B cell (primary cell): ENCODE measurements around the gene CLEC2L. TPM values are rescaled to one million over a fixed set of nuclear protein-coding genes. Genes with fewer than 3 reads are reported as not detected.

Experiments
- ATAC-seq: fragments of 200-7000 bp; cut with Tn5 transposase; one replicate; pipeline ENCODE4 v1.10.0; 2021; ENCODE audit warnings: low read depth, mild to moderate bottlenecking, moderate number of reproducible peaks, moderate library complexity
- CTCF ChIA-PET: fragments of 350-600 bp; sonication (Branson Sonifier 250); formaldehyde crosslinking; loops from one replicate; lab custom pipeline; 2021; ENCODE audit warnings: antibody characterized with exemption, inconsistent platforms; lab: Charles Lee
- POLR2A ChIA-PET: fragments of 350-600 bp; sonication (Branson Sonifier 250); formaldehyde crosslinking; loops from one replicate; lab custom pipeline; 2021; ENCODE audit warnings: antibody characterized with exemption; lab: Charles Lee
- DNase-seq: peaks from one replicate; pipeline ENCODE4 v3.0.0; 2013
- H2AFZ ChIP-seq: 2 replicates; pipeline ENCODE4 v1.6.1; 2012; ENCODE audit warnings: mild to moderate bottlenecking, low read depth, low read length; ENCODE audit not compliant: insufficient read depth, poor library complexity, severe bottlenecking
- H3K27ac ChIP-seq, 2 donors: 1 replicate in 1 of 2; 2 replicates in 1 of 2; pipeline ENCODE4 v1.5.1; 2012 to 2013; ENCODE audit warnings: low read length in 2 of 2, mild to moderate bottlenecking in 2 of 2, moderate library complexity in 1 of 2
- H3K27me3 ChIP-seq, 4 experiments: fragments of 200-600 bp in 1 of 4; sonication (generic) in 1 of 4; replicated peaks in 1 of 4; 1 replicate in 2 of 4; 2 replicates in 2 of 4; pipeline versions ENCODE4 v1.6.1 to v1.7.0; 2013 to 2016; ENCODE audit warnings: low read length in 3 of 4, mild to moderate bottlenecking in 2 of 4, mixed read lengths in 1 of 4, moderate library complexity in 1 of 4; ENCODE audit not compliant: insufficient read depth in 4 of 4, control insufficient read depth in 3 of 4; ENCODE audit errors: control extremely low read depth in 1 of 4
- H3K36me3 ChIP-seq, 2 experiments: replicated peaks in 1 of 2; 1 replicate in 1 of 2; 2 replicates in 1 of 2; pipeline versions ENCODE4 v1.6.1 to v1.7.1; 2013; ENCODE audit warnings: low read length in 1 of 2; ENCODE audit not compliant: insufficient read depth in 2 of 2, control insufficient read depth in 1 of 2; ENCODE audit errors: control extremely low read depth in 1 of 2, extremely low read depth in 1 of 2
- H3K4me1 ChIP-seq, 2 donors: fragments of 200-600 bp in 1 of 2; sonication (generic) in 1 of 2; 1 replicate in 1 of 2; 2 replicates in 1 of 2; pipeline versions ENCODE4 v1.5.1 to v1.6.1; 2013 to 2017; ENCODE audit warnings: low read length in 2 of 2; ENCODE audit not compliant: control insufficient read depth in 2 of 2, insufficient read depth in 2 of 2
- H3K4me2 ChIP-seq: replicated peaks from 2 replicates; pipeline ENCODE3; 2012; ENCODE audit warnings: mild to moderate bottlenecking, low read depth, low read length; ENCODE audit not compliant: poor library complexity, severe bottlenecking
- H3K4me3 ChIP-seq, 5 experiments: fragments of 200-600 bp in 1 of 5; sonication (generic) in 1 of 5; 1 replicate in 3 of 5; 2 replicates in 2 of 5; pipeline versions ENCODE4 v1.5.1 to v1.7.0; 2011 to 2016; ENCODE audit warnings: low read length in 4 of 5, mild to moderate bottlenecking in 4 of 5, low read depth in 2 of 5, control low read depth in 1 of 5, moderate library complexity in 1 of 5; ENCODE audit not compliant: insufficient read depth in 1 of 5; ENCODE audit errors: control extremely low read depth in 1 of 5, extremely low read depth in 1 of 5
- H3K79me2 ChIP-seq: fragments of 200-600 bp; sonication (generic); one replicate; pipeline ENCODE4 v1.6.0; 2016; ENCODE audit warnings: low read length; ENCODE audit not compliant: control insufficient read depth, insufficient read depth
- H3K9ac ChIP-seq: fragments of 200-600 bp; sonication (generic); 2 replicates; pipeline ENCODE4 v1.6.1; 2017; ENCODE audit warnings: mild to moderate bottlenecking, low read length, moderate library complexity
- H3K9me3 ChIP-seq, 3 donors: one replicate each; pipeline versions ENCODE4 v1.6.1 to v1.7.1; 2013; ENCODE audit warnings: low read length in 2 of 3; ENCODE audit not compliant: control insufficient read depth in 2 of 3, insufficient read depth in 1 of 3; ENCODE audit errors: control extremely low read depth in 1 of 3
- H4K20me1 ChIP-seq: 2 replicates; pipeline ENCODE4 v1.6.0; 2012; ENCODE audit warnings: mild to moderate bottlenecking, low read length; ENCODE audit not compliant: insufficient read depth, control insufficient read depth, poor library complexity, severe bottlenecking
- H3K27ac Mint-ChIP-seq: one replicate; pipeline ENCODE4 v1.8.0; 2021; ENCODE audit warnings: mixed read lengths
- H3K27me3 Mint-ChIP-seq: one replicate; pipeline ENCODE4 v1.8.0; 2021; ENCODE audit warnings: mixed read lengths
- H3K4me1 Mint-ChIP-seq: one replicate; pipeline ENCODE4 v1.8.0; 2021; ENCODE audit warnings: mixed read lengths
- H3K4me3 Mint-ChIP-seq: one replicate; pipeline ENCODE4 v1.8.0; 2021; ENCODE audit warnings: mixed read lengths
- H3K9me3 Mint-ChIP-seq: one replicate; pipeline ENCODE4 v1.8.0; 2022; ENCODE audit warnings: mixed read lengths; ENCODE audit not compliant: insufficient read depth
- CTCF ChIP-seq: fragments of 200-600 bp; IDR thresholded peaks from one replicate; pipeline ENCODE4 v1.8.0; 2022; ENCODE audit warnings: antibody characterized with exemption, mild to moderate bottlenecking
- EZH2 ChIP-seq: IDR thresholded peaks from 2 replicates; pipeline ENCODE4 v1.6.1; 2012; ENCODE audit warnings: borderline replicate concordance, low read depth, mild to moderate bottlenecking, moderate library complexity, low read length; ENCODE audit not compliant: insufficient read depth, poor library complexity, severe bottlenecking
- WGBS: methylation state at CpG from one replicate; pipeline ENCODE4 v1.1.5; 2013; ENCODE audit warnings: missing lambda C conversion rate; ENCODE audit not compliant: insufficient coverage; 5-methylcytosine and 5-hydroxymethylcytosine counted together
- intact Hi-C: fragments of 100-400 bp; cut with micrococcal nuclease; formaldehyde crosslinking; loops from one replicate; pipeline ENCODE4 v1.10.0; 2022
- polyA plus RNA-seq: library from polyadenylated mRNA; depleted of rRNA; stranded (reverse); fragments of >200 nt; gene quantifications from 2 replicates; pipeline ENCODE4 v1.2.3, GENCODE V29; 2012
- total RNA-seq, 2 donors: library from RNA; stranded (reverse); fragments of 120-200 nt in 1 of 2; gene quantifications; 1 replicate in 1 of 2; 2 replicates in 1 of 2; pipeline versions ENCODE4 v1.2.3 to v1.2.4, GENCODE V29; 2013 to 2022

CLEC2L gene
- total and polyA plus RNA-seq, 2 donors (not counting 1 experiment from before 2014, with no cell fraction given) = not detected

- Mint-ChIP-seq H3K9me3 (peaks cover 4% of the 10 kb centered on the region), H3K4me1 (no peaks in the 10 kb centered on the region), H3K27ac (no peak overlapping the region), H3K4me3 (no peak overlapping the region), H3K27me3 (peaks cover 22% of the 10 kb centered on the region)
- H3K4me1 ChIP-seq = no peaks in the 10 kb centered on the region
- H3K27me3 ChIP-seq = peaks cover 0 to 6% (median 2%) of the 10 kb centered on the region in 4 experiments
- no peak overlapping the region for H2AFZ ChIP-seq
- no peaks in the 10 kb centered on the region for H4K20me1 ChIP-seq
- H3K9ac ChIP-seq = no peak overlapping the region
- 89% methylated on average over 3 of the region's 8 CpGs for WGBS
- H3K4me3 ChIP-seq = no peak overlapping the region
- CTCF ChIA-PET = no interaction called here
- no peak overlapping the region for H3K4me2 ChIP-seq
- no peaks in the 10 kb centered on the region for H3K36me3 ChIP-seq
- no peak overlapping the region for H3K27ac ChIP-seq
- peaks cover 0 to 9% (median 0%) of the 10 kb centered on the region in 3 donors for H3K9me3 ChIP-seq
- intact Hi-C loops = no loop called here
- POLR2A ChIA-PET = no interaction called here
- no peak for TF ChIP-seq EZH2
- TF ChIP-seq CTCF = no peak
- no peaks in the 10 kb centered on the region for H3K79me2 ChIP-seq
- no peak for ATAC-seq
- no peak for DNase-seq
Measured at GRCh38 chr7:139557857-139558581, 34.5 kb downstream of the CLEC2L start.

- H3K27ac Mint-ChIP-seq = no peak overlapping the region
- H3K9ac ChIP-seq = no peak overlapping the region
- no peaks in the 10 kb centered on the region for H3K4me1 Mint-ChIP-seq
- TF ChIP-seq CTCF (no peak), EZH2 (no peak)
- H3K4me2 ChIP-seq = no peak overlapping the region
- H3K4me3 ChIP-seq = no peak overlapping the region
- peaks cover 18% of the 10 kb centered on the region for H3K27me3 Mint-ChIP-seq
- no peaks in the 10 kb centered on the region for H4K20me1 ChIP-seq
- H3K36me3 ChIP-seq = no peaks in the 10 kb centered on the region
- POLR2A ChIA-PET = no interaction called here
- H3K9me3 Mint-ChIP-seq = peaks cover 4% of the 10 kb centered on the region
- intact Hi-C loops = no loop called here
- H3K27ac ChIP-seq = no peak overlapping the region
- peaks cover 0 to 9% (median 0%) of the 10 kb centered on the region in 3 donors for H3K9me3 ChIP-seq
- no peaks in the 10 kb centered on the region for H3K4me1 ChIP-seq
- CTCF ChIA-PET = no interaction called here
- 91% methylated on average over 13 of the region's 18 CpGs for WGBS
- no peak overlapping the region for H2AFZ ChIP-seq
- peaks cover 0 to 6% (median 2%) of the 10 kb centered on the region in 4 experiments for H3K27me3 ChIP-seq
- ATAC-seq = no peak
- H3K4me3 Mint-ChIP-seq = no peak overlapping the region
- no peaks in the 10 kb centered on the region for H3K79me2 ChIP-seq
- DNase-seq = no peak
Measured at GRCh38 chr7:139559364-139560105, 36.0 kb downstream of the CLEC2L start.
